ENCODE results near the gene GNG7. TPM values are rescaled to one million over a fixed set of nuclear protein-coding genes. Genes with fewer than 3 reads are reported as not detected.

Gene GNG7
- total RNA-seq, 4 donors from 2014 or later, result 0.57 to 3.8 (median 1.6) TPM

DNA sequence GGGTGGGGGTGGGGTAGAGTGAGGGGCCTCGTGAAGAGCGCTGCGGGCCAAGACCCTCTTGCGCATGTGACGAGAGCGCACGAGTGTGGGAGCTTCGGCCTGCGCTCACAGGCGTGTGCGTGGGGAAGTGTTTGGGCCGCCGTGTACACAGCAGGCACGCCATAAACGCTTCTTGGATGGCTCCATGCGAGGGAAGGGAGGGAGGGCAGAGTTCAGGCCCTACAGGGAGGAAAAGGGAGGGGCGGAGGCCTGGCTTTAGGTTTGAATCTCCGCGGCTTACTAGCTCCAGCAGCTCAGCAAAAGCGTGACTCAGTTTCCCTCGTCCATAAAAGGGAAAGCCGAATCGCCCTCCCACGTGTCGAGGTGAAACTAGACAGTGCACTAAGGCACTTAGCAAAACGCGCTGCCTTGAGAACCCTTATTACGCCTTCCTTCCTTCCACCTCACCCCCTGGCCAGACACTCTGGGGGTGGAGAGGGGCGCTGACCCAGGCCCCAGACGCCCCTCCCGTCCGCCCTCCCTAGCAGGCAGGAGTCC, 214.0 kb downstream of the GNG7 start:
- H3K36me3 ChIP-seq, result no peaks in the 10 kb centered on the region
- DNase-seq, result no peak
- peak overlapping the region; percentile 52 to 73 (median 64) for H3K27ac ChIP-seq
- 2 to 16% methylated on average over 13 to 24 of the region's 32 CpGs for WGBS, 2 donors
- H3K4me3 ChIP-seq, result peak overlapping the region; percentile 22 to 70 (median 46)
- H3K27me3 ChIP-seq, result peaks cover 0 to 20% (median 0%) of the 10 kb centered on the region in 4 donors
- TF ChIP-seq POLR2A (IDR thresholded peaks at IDR 0.05), result no peak
- TF ChIP-seq CTCF (IDR thresholded peaks at IDR 0.05), result no peak
- intact Hi-C loops (cut with DNase I), result no loop called here
- H3K4me1 ChIP-seq, result peaks cover 30 to 50% (median 36%) of the 10 kb centered on the region in 3 donors
- peaks cover 0 to 4% (median 2%) of the 10 kb centered on the region in 3 donors for H3K9me3 ChIP-seq

DNA sequence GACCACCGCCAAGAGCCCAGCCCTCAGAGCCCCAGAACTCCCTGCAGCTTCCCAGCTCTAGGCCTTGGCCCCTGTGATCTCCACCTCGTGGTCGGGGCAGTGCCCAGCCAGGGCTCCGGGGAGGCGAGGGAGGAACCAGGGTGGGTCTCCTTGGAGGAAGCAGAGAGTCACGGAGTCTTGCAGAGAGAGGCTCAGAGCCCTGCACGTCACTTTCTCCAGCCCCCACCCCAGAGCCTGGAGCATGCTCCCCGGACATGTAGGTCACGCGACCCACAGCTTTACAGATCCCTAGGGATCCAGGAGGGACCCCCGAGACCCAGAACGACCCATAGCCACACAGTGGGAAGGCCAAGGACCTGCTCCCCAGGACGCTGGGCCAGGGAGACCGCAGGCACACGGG, 214.7 kb downstream of the GNG7 start:
- Histone ChIP-seq H3K36me3 (no peaks in the 10 kb centered on the region), H3K27me3 (peaks cover 0 to 20% (median 0%) of the 10 kb centered on the region in 4 donors), H3K9me3 (peaks cover 0 to 9% (median 8%) of the 10 kb centered on the region in 3 donors), H3K4me3 (no peak overlapping the region), H3K27ac (peak overlapping the region in 1 of 4 donors; percentile 73), H3K4me1 (peaks cover 30 to 48% (median 36%) of the 10 kb centered on the region in 3 donors)
- DNase-seq, result no peak
- TF ChIP-seq POLR2A (IDR thresholded peaks at IDR 0.05) (no peak), CTCF (IDR thresholded peaks at IDR 0.05) (no peak)
- intact Hi-C loops (cut with DNase I), result no loop called here
- 40% methylated on average over 4 of the region's 15 CpGs; no CpG with 5 or more reads in 1 of the 2 donors for WGBS, 2 donors

GRCh38 chr19:2487090-2487489, 215.4 kb downstream of the GNG7 start:
- intact Hi-C loops (cut with DNase I), result no loop called here
- TF ChIP-seq POLR2A (IDR thresholded peaks at IDR 0.05), result no peak
- no peak for TF ChIP-seq CTCF (IDR thresholded peaks at IDR 0.05)
- DNase-seq, result no peak
- H3K27me3 ChIP-seq, result peaks cover 0 to 20% (median 0%) of the 10 kb centered on the region in 4 donors
- H3K4me1 ChIP-seq, result peaks cover 30 to 44% (median 36%) of the 10 kb centered on the region in 3 donors
- WGBS, 2 donors, result 76 to 82% methylated on average over 3 to 5 of the region's 12 CpGs
- peaks cover 0 to 10% (median 9%) of the 10 kb centered on the region in 3 donors for H3K9me3 ChIP-seq
- no peaks in the 10 kb centered on the region for H3K36me3 ChIP-seq
- no peak overlapping the region for H3K4me3 ChIP-seq
- H3K27ac ChIP-seq, result no peak overlapping the region

DNA sequence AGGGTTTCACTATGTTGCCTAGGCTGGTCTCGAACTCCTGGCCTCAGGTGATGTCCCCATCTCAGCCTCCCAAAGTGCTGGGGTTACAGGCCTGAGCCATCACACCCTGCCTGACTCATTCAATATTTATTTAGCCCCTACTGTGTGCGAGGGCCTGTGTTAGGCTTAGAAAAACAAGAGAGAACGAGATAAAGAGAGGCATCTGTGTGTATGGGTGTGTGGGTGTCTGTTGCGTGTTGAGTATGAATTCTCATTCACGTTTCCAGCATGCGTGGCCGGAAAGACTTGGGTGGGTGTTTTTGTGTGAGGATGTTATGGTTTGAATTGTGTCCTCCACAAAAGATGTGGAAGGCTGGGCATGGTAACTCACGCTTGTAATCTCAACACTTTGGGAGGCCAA, 217.1 kb downstream of the GNG7 start:
- TF ChIP-seq CTCF (IDR thresholded peaks at IDR 0.05) (no peak), POLR2A (IDR thresholded peaks at IDR 0.05) (no peak)
- 61 to 63% methylated on average over 8 of the region's 8 CpGs for WGBS, 2 donors

DNA sequence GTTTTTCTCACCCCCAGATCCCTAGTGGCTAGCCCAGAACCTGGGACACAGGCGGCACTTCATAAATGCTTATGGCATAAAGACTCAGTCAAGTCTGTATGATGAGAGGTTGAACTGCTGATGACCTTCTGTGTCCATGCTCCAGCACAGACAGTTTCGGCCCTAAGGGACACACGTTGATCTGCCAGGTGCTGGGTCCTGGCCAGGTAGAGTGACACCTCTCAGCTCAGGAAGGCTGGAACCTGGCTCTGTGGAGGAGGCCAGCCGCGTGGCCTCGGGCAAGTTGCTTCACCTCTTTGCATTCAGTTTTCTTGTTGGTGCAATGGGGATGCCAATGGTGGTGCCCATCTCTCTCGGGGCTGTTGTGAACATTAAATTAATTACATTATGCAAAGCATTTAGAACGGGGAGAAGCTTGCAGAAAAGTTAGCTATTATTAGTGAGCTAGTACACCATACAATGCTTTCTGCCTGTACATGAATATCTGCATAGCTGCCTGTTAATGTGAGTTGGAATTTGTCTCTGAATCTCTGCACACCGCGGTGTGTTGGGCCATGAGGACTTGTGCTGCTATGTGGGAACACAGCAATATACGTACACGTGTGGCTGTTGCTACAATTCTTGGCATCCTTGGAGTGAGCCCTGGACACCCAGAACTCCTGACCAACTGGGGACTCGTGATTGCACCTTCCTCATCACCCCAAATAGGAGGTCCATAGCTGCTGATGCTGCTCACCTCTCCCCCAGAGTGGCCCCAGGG, 218.1 kb downstream of the GNG7 start:
- Histone ChIP-seq H3K27ac (no peak overlapping the region), H3K4me3 (no peak overlapping the region)

More for the DNA sequence above, 217.1 kb downstream of the GNG7 start:
- no peak overlapping the region for H3K4me3 ChIP-seq
- intact Hi-C loops (cut with DNase I), result no loop called here
- peaks cover 0 to 10% (median 9%) of the 10 kb centered on the region in 3 donors for H3K9me3 ChIP-seq
- peaks cover 21 to 29% (median 23%) of the 10 kb centered on the region in 3 donors for H3K4me1 ChIP-seq
- H3K36me3 ChIP-seq, result no peaks in the 10 kb centered on the region
- DNase-seq, result no peak
- peaks cover 0 to 20% (median 0%) of the 10 kb centered on the region in 4 donors for H3K27me3 ChIP-seq
- H3K27ac ChIP-seq, result no peak overlapping the region

More for the DNA sequence above, 218.1 kb downstream of the GNG7 start:
- intact Hi-C loops (cut with DNase I), result no loop called here
- H3K27me3 ChIP-seq, result peaks cover 0 to 14% (median 0%) of the 10 kb centered on the region in 4 donors
- H3K9me3 ChIP-seq, result peaks cover 0 to 10% (median 9%) of the 10 kb centered on the region in 3 donors
- no peak for TF ChIP-seq CTCF (IDR thresholded peaks at IDR 0.05)
- TF ChIP-seq POLR2A (IDR thresholded peaks at IDR 0.05), result no peak
- H3K36me3 ChIP-seq, result no peaks in the 10 kb centered on the region
- no peak for DNase-seq
- peaks cover 14 to 29% (median 18%) of the 10 kb centered on the region in 3 donors for H3K4me1 ChIP-seq
- WGBS, 2 donors, result 66 to 79% methylated on average over 12 to 13 of the region's 13 CpGs
